Left lung (tissue), 10 donors: ENCODE results near the gene WDR48. TPM values are rescaled to one million over a fixed set of nuclear protein-coding genes. Genes with fewer than 3 reads are reported as not detected.

Source experiments
- ATAC-seq: fragments of 200-7000 bp; cut with Tn5 transposase; one replicate; pipeline ENCODE4 v1.9.1; 2020; ENCODE audit warnings: moderate library complexity
- DNase-seq, 4 donors: peaks; one replicate each; pipeline ENCODE4 v3.0.0-alpha.2; 2013 to 2020
- H3K27ac ChIP-seq, 2 donors: fragments of 200-600 bp; sonication (generic) in 1 of 2; one replicate each; pipeline versions ENCODE4 v1.5.0 to v1.8.0; 2020 to 2021
- H3K27me3 ChIP-seq, 2 donors: fragments of 200-600 bp; sonication (generic) in 1 of 2; one replicate each; pipeline versions ENCODE4 v1.5.0 to v1.8.0; 2020 to 2021
- H3K36me3 ChIP-seq, 2 donors: fragments of 200-600 bp; sonication (generic) in 1 of 2; one replicate each; pipeline versions ENCODE4 v1.5.0 to v1.8.0; 2020 to 2021
- H3K4me1 ChIP-seq, 2 donors: fragments of 200-600 bp; one replicate each; pipeline ENCODE4 v1.8.0; 2021
- H3K4me3 ChIP-seq, 2 donors: fragments of 200-600 bp; sonication (generic) in 1 of 2; one replicate each; pipeline versions ENCODE4 v1.5.0 to v1.8.0; 2020 to 2021; ENCODE audit warnings: mild to moderate bottlenecking in 1 of 2
- H3K9me3 ChIP-seq, 2 donors: fragments of 200-600 bp; sonication (generic) in 1 of 2; one replicate each; pipeline versions ENCODE4 v1.5.0 to v1.8.0; 2020 to 2021
- CTCF ChIP-seq, 2 donors: fragments of 200-600 bp; sonication (generic) in 1 of 2; IDR thresholded peaks; one replicate each; pipeline versions ENCODE4 v1.5.0 to v1.8.0; 2021; ENCODE audit warnings: antibody characterized with exemption in 2 of 2
- intact Hi-C, 2 donors: fragments of 100-400 bp; cut with DNase I; formaldehyde crosslinking; loops; one replicate each; pipeline versions ENCODE4 v1.11.2 to v1.14.2; 2022
- polyA plus RNA-seq, 6 donors: library from polyadenylated mRNA; unstranded; fragments of 120-200 nt; gene quantifications; one replicate each; pipeline ENCODE4 v1.2.1, GENCODE V29; 2013; ENCODE audit not compliant: insufficient read length in 6 of 6
- total RNA-seq, 2 donors: library from RNA; stranded (reverse); fragmentation: NEBNext Ultra II Directional; extraction: Animal tissue kit (Norgen Biotek cat#: 25700); gene quantifications; one replicate each; pipeline ENCODE4 v1.2.1, GENCODE V29; 2021
- donor health status: DM: no; HTN: yes; CAD: no.
- donor health status: DM: no; HTN: no; CAD: no.

WDR48 gene
- total and polyA plus RNA-seq, 8 donors: 25.1 to 89.8 (median 67.7) TPM

- Histone ChIP-seq H3K4me3 (no peak overlapping the region), H3K27me3 (no peaks in the 10 kb centered on the region), H3K36me3 (peaks cover 0 to 14% of the 10 kb centered on the region in 2 donors), H3K27ac (peak overlapping the region in 1 of 2 donors; percentile 66), H3K4me1 (peaks cover 0 to 47% of the 10 kb centered on the region in 2 donors), H3K9me3 (no peaks in the 10 kb centered on the region)
- ATAC-seq: peak; percentile 4
- DNase-seq: no peak
- intact Hi-C loops: no loop called here
- TF ChIP-seq CTCF (IDR thresholded peaks at IDR 0.05): no peak
These were observed 81.3 kb downstream of the WDR48 start for GRCh38 chr3:39133093-39133490.

GRCh38 chr3:39133822-39134221, 82.0 kb downstream of the WDR48 start:
- H3K27ac ChIP-seq: peak overlapping the region in 1 of 2 donors; percentile 42
- no peaks in the 10 kb centered on the region for H3K27me3 ChIP-seq
- DNase-seq (no peak), ATAC-seq (no peak)
- peaks cover 0 to 20% of the 10 kb centered on the region in 2 donors for H3K36me3 ChIP-seq
- H3K9me3 ChIP-seq: no peaks in the 10 kb centered on the region
- intact Hi-C loops: no loop called here
- H3K4me3 ChIP-seq: no peak overlapping the region
- peaks cover 0 to 50% of the 10 kb centered on the region in 2 donors for H3K4me1 ChIP-seq
- no peak for TF ChIP-seq CTCF (IDR thresholded peaks at IDR 0.05)

GRCh38 chr3:39134305-39134704, 82.5 kb downstream of the WDR48 start:
- peak overlapping the region in 1 of 2 donors; percentile 42 for H3K27ac ChIP-seq
- ATAC-seq (no peak), DNase-seq (no peak)
- H3K9me3 ChIP-seq: no peaks in the 10 kb centered on the region
- intact Hi-C loops: no loop called here
- no peak overlapping the region for H3K4me3 ChIP-seq
- peaks cover 0 to 55% of the 10 kb centered on the region in 2 donors for H3K4me1 ChIP-seq
- no peak for TF ChIP-seq CTCF (IDR thresholded peaks at IDR 0.05)
- H3K36me3 ChIP-seq: peaks cover 0 to 24% of the 10 kb centered on the region in 2 donors
- no peaks in the 10 kb centered on the region for H3K27me3 ChIP-seq

GRCh38 chr3:39135170-39135805, 83.5 kb downstream of the WDR48 start:
- peak; percentile 19 for ATAC-seq
- TF ChIP-seq CTCF (IDR thresholded peaks at IDR 0.05): no peak
- no peak for DNase-seq
- no peaks in the 10 kb centered on the region for H3K27me3 ChIP-seq
- peak overlapping the region in 1 of 2 donors; percentile 42 for H3K27ac ChIP-seq
- H3K36me3 ChIP-seq: peaks cover 0 to 29% of the 10 kb centered on the region in 2 donors
- no peak overlapping the region for H3K4me3 ChIP-seq
- no peaks in the 10 kb centered on the region for H3K9me3 ChIP-seq
- intact Hi-C loops: no loop called here
- H3K4me1 ChIP-seq: peaks cover 0 to 65% of the 10 kb centered on the region in 2 donors

GRCh38 chr3:39136533-39137434, 85.0 kb downstream of the WDR48 start:
- no peak overlapping the region for H3K4me3 ChIP-seq
- no peak for DNase-seq
- H3K9me3 ChIP-seq: no peaks in the 10 kb centered on the region
- TF ChIP-seq CTCF (IDR thresholded peaks at IDR 0.05): no peak
- peak overlapping the region in 1 of 2 donors; percentile 42 for H3K27ac ChIP-seq
- no peaks in the 10 kb centered on the region for H3K27me3 ChIP-seq
- intact Hi-C loops: no loop called here
- peaks cover 0 to 44% of the 10 kb centered on the region in 2 donors for H3K36me3 ChIP-seq
- no peak for ATAC-seq
- H3K4me1 ChIP-seq: peaks cover 14 to 79% of the 10 kb centered on the region in 2 donors
